A549 treated with CpdA at 1 μM for 4 hours (cell line): ENCODE results near the gene HABP2. TPM values are rescaled to one million over a fixed set of nuclear protein-coding genes. Genes with fewer than 3 reads are reported as not detected.

Experiments
- total RNA-seq: library from RNA; stranded (reverse); fragments of 200-300 nt; extraction: Qiagen RNA extraction; gene quantifications from 5 replicates; pipeline ENCODE4 v1.2.3, GENCODE V29; 2022; ENCODE audit warnings: low read depth

Gene HABP2
- total RNA-seq: 0.04 to 0.20 TPM (median 0.08 TPM) in 4 of 5 replicates, not detected in the other

DNA sequence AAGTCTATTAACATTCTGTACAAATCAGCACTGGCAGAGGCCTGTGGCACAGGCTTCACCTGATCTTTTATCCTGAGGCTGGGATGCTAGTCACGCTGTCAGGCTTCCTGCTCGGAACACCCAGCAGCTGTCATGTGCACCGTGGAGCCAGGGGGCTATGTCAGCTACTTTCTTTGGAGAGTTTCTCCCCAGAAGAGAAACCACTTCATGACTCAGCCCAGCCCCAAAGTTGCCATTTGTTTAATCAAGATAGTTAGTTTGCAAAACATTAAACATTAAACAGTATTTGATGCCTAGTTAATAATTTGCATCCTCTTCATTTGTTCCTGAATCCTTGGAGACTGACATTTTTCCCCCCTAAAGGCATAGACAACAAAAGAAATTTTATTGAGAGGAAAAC lies at the start of gene HABP2:
Gene HABP2 (plus strand): TSS at position 353 of the 400 bp plus-strand sequence. CDS start 69 bp downstream, outside the sequence.

Other genes starting within 250 kb of the HABP2 start
- not detected in 5 replicates for gene NRAP, start 111.0 kb downstream of the HABP2 start, total RNA-seq
- gene CASP7, start 126.9 kb downstream of the HABP2 start, total RNA-seq: 32.1 to 42.3 TPM (median 33.2 TPM) in 5 replicates
- gene PLEKHS1, start 198.6 kb downstream of the HABP2 start, total RNA-seq: 0.02 to 0.13 TPM (median 0.07 TPM) in 4 of 5 replicates, not detected in the other